Measurements from ENCODE around the gene STX8.

Gene STX8

DNA sequence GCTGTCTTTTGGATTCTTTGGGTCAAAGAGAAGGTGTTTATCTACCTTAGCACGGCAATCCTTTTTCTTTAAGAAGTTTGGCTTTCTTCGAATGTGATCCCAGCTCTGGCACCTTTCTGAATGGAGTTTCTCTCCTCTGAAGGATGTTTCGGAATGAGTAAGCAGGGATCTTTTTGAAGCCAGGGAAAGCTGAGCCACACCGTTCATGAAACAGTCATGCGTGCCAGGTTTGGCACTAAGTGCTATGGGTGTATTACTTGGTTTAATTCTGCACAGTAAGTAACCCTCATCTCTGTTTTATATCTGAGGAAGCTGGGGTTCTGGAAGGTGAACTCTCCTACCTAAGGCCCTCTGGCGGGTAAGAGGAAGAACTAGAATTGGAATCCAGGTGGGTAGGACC, 319.8 kb downstream of the STX8 start:
- Histone ChIP-seq H3K36me3 (replicated peaks; ENCODE audit: low read depth, low read length) (no peaks in the 10 kb centered on the region), H2AFZ (ENCODE audit: low read depth, low read length) (no peak overlapping the region), H3K27ac (ENCODE audit: low read length) (no peak overlapping the region), H3K27me3 (ENCODE audit: low read depth, low read length) (no peaks in the 10 kb centered on the region), H4K20me1 (ENCODE audit: insufficient read depth, low read length) (no peaks in the 10 kb centered on the region), H3K4me3 (ENCODE audit: low read length) (no peak overlapping the region), H3K4me1 (ENCODE audit: low read length) (peaks cover 10% of the 10 kb centered on the region), H3K79me2 (ENCODE audit: low read length) (no peaks in the 10 kb centered on the region), H3K9me3 (ENCODE audit: insufficient read depth, low read length) (no peaks in the 10 kb centered on the region), H3K9ac (ENCODE audit: low read length) (no peak overlapping the region), H3K4me2 (ENCODE audit: low read length) (no peak overlapping the region)
- TF ChIP-seq CTCF (IDR thresholded peaks at IDR 0.05; ENCODE audit: low read depth, low read length), result no peak
- no peak for TF ChIP-seq EZH2phosphoT487 (IDR thresholded peaks at IDR 0.05; ENCODE audit: low read depth)

DNA sequence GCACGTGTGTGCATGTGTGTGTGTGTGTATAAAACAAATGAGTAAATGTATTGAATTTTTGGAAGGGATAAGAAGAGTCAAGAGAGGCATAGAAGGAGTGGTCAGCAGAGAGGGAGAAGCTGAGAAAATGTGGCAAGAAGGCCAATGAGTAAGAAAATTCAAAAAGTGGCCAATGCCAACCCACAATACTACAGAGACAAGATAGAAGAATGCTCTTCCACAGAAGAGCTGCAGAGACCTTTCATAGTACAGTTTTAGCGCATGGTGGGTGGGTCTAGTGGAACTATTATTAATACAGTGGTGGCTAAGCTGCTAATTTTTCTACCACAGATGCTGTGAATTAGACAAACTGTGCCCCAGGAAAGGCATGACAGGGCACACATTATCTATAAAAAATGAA, 320.8 kb downstream of the STX8 start:
- Histone ChIP-seq H3K79me2 (ENCODE audit: low read length) (no peaks in the 10 kb centered on the region), H3K27me3 (ENCODE audit: low read depth, low read length) (no peaks in the 10 kb centered on the region), H4K20me1 (ENCODE audit: insufficient read depth, low read length) (no peaks in the 10 kb centered on the region), H3K4me1 (ENCODE audit: low read length) (peaks cover 10% of the 10 kb centered on the region), H3K4me3 (ENCODE audit: low read length) (no peak overlapping the region), H3K9me3 (ENCODE audit: insufficient read depth, low read length) (no peaks in the 10 kb centered on the region), H3K36me3 (replicated peaks; ENCODE audit: low read depth, low read length) (no peaks in the 10 kb centered on the region), H2AFZ (ENCODE audit: low read depth, low read length) (no peak overlapping the region), H3K4me2 (ENCODE audit: low read length) (no peak overlapping the region), H3K27ac (ENCODE audit: low read length) (no peak overlapping the region), H3K9ac (ENCODE audit: low read length) (no peak overlapping the region)
- no peak for TF ChIP-seq EZH2phosphoT487 (IDR thresholded peaks at IDR 0.05; ENCODE audit: low read depth)
- no peak for TF ChIP-seq CTCF (IDR thresholded peaks at IDR 0.05; ENCODE audit: low read depth, low read length)

DNA sequence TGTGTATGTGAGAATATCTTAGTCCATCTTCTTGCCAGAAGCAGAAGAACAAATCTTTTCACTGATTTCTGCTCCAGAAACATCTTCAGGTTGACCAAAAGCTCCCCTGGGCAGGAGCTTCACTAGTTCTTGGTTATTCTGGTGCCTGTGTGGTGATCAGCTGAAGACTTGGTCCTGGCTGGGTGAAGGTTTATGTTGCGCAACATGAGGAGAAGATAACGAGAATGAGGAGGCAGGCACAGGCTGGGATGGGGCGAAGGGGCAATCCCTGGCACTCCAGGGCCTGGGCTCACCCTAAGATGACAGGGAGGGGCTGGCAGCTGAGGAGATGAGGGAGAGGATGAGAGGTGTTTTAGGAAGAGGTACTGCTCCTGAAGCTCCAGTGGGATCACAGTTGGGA, 322.3 kb downstream of the STX8 start:
- Histone ChIP-seq H3K4me3 (ENCODE audit: low read length) (no peak overlapping the region), H3K27me3 (ENCODE audit: low read depth, low read length) (no peaks in the 10 kb centered on the region), H3K79me2 (ENCODE audit: low read length) (no peaks in the 10 kb centered on the region), H3K4me2 (ENCODE audit: low read length) (no peak overlapping the region), H2AFZ (ENCODE audit: low read depth, low read length) (no peak overlapping the region), H3K27ac (ENCODE audit: low read length) (no peak overlapping the region), H3K4me1 (ENCODE audit: low read length) (peaks cover 20% of the 10 kb centered on the region), H3K36me3 (replicated peaks; ENCODE audit: low read depth, low read length) (no peaks in the 10 kb centered on the region), H3K9ac (ENCODE audit: low read length) (no peak overlapping the region), H4K20me1 (ENCODE audit: insufficient read depth, low read length) (no peaks in the 10 kb centered on the region), H3K9me3 (ENCODE audit: insufficient read depth, low read length) (no peaks in the 10 kb centered on the region)
- TF ChIP-seq EZH2phosphoT487 (IDR thresholded peaks at IDR 0.05; ENCODE audit: low read depth) (no peak), CTCF (IDR thresholded peaks at IDR 0.05; ENCODE audit: low read depth, low read length) (no peak)

GRCh38 chr17:9251273-9251672, 324.3 kb downstream of the STX8 start:
- Histone ChIP-seq H2AFZ (ENCODE audit: low read depth, low read length) (no peak overlapping the region), H3K27ac (ENCODE audit: low read length) (no peak overlapping the region), H3K4me3 (ENCODE audit: low read length) (no peak overlapping the region), H3K4me1 (ENCODE audit: low read length) (peaks cover 12% of the 10 kb centered on the region), H3K79me2 (ENCODE audit: low read length) (no peaks in the 10 kb centered on the region), H3K9ac (ENCODE audit: low read length) (no peak overlapping the region), H3K4me2 (ENCODE audit: low read length) (no peak overlapping the region), H4K20me1 (ENCODE audit: insufficient read depth, low read length) (no peaks in the 10 kb centered on the region), H3K27me3 (ENCODE audit: low read depth, low read length) (no peaks in the 10 kb centered on the region), H3K9me3 (ENCODE audit: insufficient read depth, low read length) (no peaks in the 10 kb centered on the region), H3K36me3 (replicated peaks; ENCODE audit: low read depth, low read length) (no peaks in the 10 kb centered on the region)
- TF ChIP-seq EZH2phosphoT487 (IDR thresholded peaks at IDR 0.05; ENCODE audit: low read depth) (no peak), CTCF (IDR thresholded peaks at IDR 0.05; ENCODE audit: low read depth, low read length) (no peak)
